HepG2 (cell line): Measurements from ENCODE around the gene EXOC6B. TPM values are rescaled to one million over a fixed set of nuclear protein-coding genes. Genes with fewer than 3 reads are reported as not detected.

ENCODE experiments used
- ASH2L ChIP-seq: fragments of 300-600, 200-600 bp; sonication (generic); IDR thresholded peaks from 2 replicates; pipeline ENCODE4 v1.7.0; 2017; ENCODE audit warnings: low read depth, mild to moderate bottlenecking, moderate library complexity, mixed read lengths, low read length; ENCODE audit not compliant: insufficient read length
- ATF1 ChIP-seq: IDR thresholded peaks from 2 replicates; pipeline ENCODE4 v1.6.1; 2016; ENCODE audit warnings: mild to moderate bottlenecking, control low read depth
- CC2D1A ChIP-seq: sonication (generic); formaldehyde crosslinking; IDR thresholded peaks from 2 replicates; pipeline ENCODE4 v1.8.1; 2023; ENCODE audit warnings: mild to moderate bottlenecking, missing genetic modification reagents
- FOXA3 ChIP-seq: IDR thresholded peaks from 2 replicates; pipeline ENCODE4 v1.6.1; 2016; ENCODE audit warnings: missing genetic modification reagents, missing compliant biosample characterization
- FOXO1 ChIP-seq: sonication (generic); formaldehyde crosslinking; IDR thresholded peaks from 2 replicates; pipeline ENCODE4 v1.4.0; 2020; ENCODE audit warnings: missing genetic modification reagents
- HOXA9 ChIP-seq: sonication (generic); formaldehyde crosslinking; IDR thresholded peaks from 2 replicates; pipeline ENCODE4 v1.8.1; 2022; ENCODE audit warnings: missing genetic modification reagents, mild to moderate bottlenecking, moderate library complexity, borderline replicate concordance
- IKZF1 ChIP-seq: fragments of 450-650 bp; IDR thresholded peaks from 2 replicates; pipeline ENCODE4 v1.7.1; 2016
- KMT2A ChIP-seq: sonication (generic); formaldehyde crosslinking; IDR thresholded peaks from 2 replicates; pipeline ENCODE4 v1.4.0; 2020; ENCODE audit warnings: missing genetic modification reagents
- MTA3 ChIP-seq: sonication (generic); formaldehyde crosslinking; IDR thresholded peaks from 2 replicates; pipeline ENCODE4 v1.4.0; 2020; ENCODE audit warnings: missing genetic modification reagents
- REPIN1 ChIP-seq: sonication (generic); formaldehyde crosslinking; IDR thresholded peaks from 2 replicates; pipeline ENCODE4 v1.8.0; 2022; ENCODE audit warnings: missing genetic modification reagents, low read depth, mild to moderate bottlenecking, borderline replicate concordance
- SRF ChIP-seq: IDR thresholded peaks from 2 replicates; pipeline ENCODE4 v1.6.1; 2011; ENCODE audit warnings: mild to moderate bottlenecking, low read depth, low read length, moderate library complexity
- ZNF12 ChIP-seq: sonication (generic); formaldehyde crosslinking; IDR thresholded peaks from 2 replicates; pipeline ENCODE4 v1.5.0; 2020; ENCODE audit warnings: missing genetic modification reagents
- ZNF333 ChIP-seq: sonication (generic); formaldehyde crosslinking; IDR thresholded peaks from 2 replicates; pipeline ENCODE4 v1.4.0; 2020; ENCODE audit warnings: mild to moderate bottlenecking, missing genetic modification reagents, borderline replicate concordance
- ZNF557 ChIP-seq: sonication (generic); formaldehyde crosslinking; IDR thresholded peaks from 2 replicates; pipeline ENCODE4 v1.4.0; 2020; ENCODE audit warnings: missing genetic modification reagents
- ZNF75D ChIP-seq: sonication (generic); formaldehyde crosslinking; IDR thresholded peaks from 2 replicates; pipeline ENCODE4 v1.8.1; 2023; ENCODE audit warnings: missing genetic modification reagents, mild to moderate bottlenecking, borderline replicate concordance
- ZNF850 ChIP-seq: sonication (generic); formaldehyde crosslinking; conservative IDR thresholded peaks from 2 replicates; pipeline ENCODE4 v1.9.0; 2021; ENCODE audit warnings: mild to moderate bottlenecking, missing genetic modification reagents
- polyA plus RNA-seq, 8 experiments: library from polyadenylated mRNA; depleted of rRNA in 3 of 8; stranded (reverse) in 7 of 8; unstranded in 1 of 8; fragments of >200 nt; fragmentation: Illumina TruSeq in 4 of 8; extraction: Trizol in 4 of 8; gene quantifications; 2 replicates each; pipeline versions ENCODE4 v1.2.1 to v1.2.3, GENCODE V29; 2011 to 2016; ENCODE audit warnings: low read depth in 4 of 8, missing spikeins in 1 of 8, mixed read lengths in 1 of 8; ENCODE audit not compliant: insufficient read depth in 1 of 8
- total RNA-seq, 5 experiments: library from RNA; depleted of rRNA; stranded (reverse); fragments of >200 nt; fragmentation: Illumina TruSeq; extraction: Trizol; gene quantifications; 2 replicates each; pipeline ENCODE4 v1.2.3, GENCODE V29; 2016; ENCODE audit warnings: low read depth in 1 of 5
- TF ChIP-seq, protein P1 (sequence below): sonication (generic); formaldehyde crosslinking; IDR thresholded peaks from 2 replicates; pipeline ENCODE4 v1.4.0; 2020; ENCODE audit warnings: missing genetic modification reagents
- TF ChIP-seq, protein P2 (sequence below): sonication (generic); formaldehyde crosslinking; IDR thresholded peaks from 2 replicates; pipeline ENCODE4 v1.5.1; 2020; ENCODE audit warnings: mild to moderate bottlenecking, missing genetic modification reagents, borderline replicate concordance
- TF ChIP-seq, protein P3 (sequence below): sonication (generic); formaldehyde crosslinking; IDR thresholded peaks from 2 replicates; pipeline ENCODE4 v1.8.0; 2022; ENCODE audit warnings: missing genetic modification reagents, mild to moderate bottlenecking, inconsistent platforms, borderline replicate concordance
- TF ChIP-seq, protein P4 (sequence below): sonication (generic); formaldehyde crosslinking; IDR thresholded peaks from 2 replicates; pipeline ENCODE4 v1.4.0; 2020; ENCODE audit warnings: missing genetic modification reagents

The EXOC6B gene
- total and polyA plus RNA-seq, 2 of the 13 experiments (the other 11 are each of a cell fraction or from before 2014, with no cell fraction given): 9.1 to 15.9 TPM

DNA sequence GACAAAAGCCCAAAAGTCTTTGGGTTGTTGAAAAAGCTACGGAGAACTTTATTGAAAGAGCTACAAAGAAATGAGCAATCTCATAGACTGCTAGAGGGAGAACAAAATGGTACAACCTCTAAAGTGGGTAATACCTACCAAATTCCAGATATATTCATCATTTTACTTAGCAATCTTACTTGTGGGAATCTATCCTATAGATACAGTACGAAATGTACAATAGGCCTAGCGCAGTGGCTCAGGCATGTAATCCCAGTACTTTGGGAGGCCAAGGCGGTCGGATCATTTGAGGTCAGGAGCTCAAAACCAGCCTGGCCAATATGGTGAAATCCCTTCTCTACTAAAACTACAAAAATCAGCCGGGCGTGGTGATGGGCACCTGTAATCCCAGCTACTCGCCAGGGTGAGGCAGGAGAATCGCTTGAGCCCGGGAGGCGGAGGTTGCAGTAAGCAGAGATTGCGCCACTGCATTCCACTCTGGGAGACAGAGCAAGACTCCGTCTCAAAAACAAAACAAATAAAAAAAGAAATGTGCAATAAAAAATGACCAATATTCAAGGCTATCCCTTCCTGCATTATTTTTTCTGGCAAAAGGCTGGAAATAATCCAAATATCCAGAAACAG lies 10.1 kb downstream of the EXOC6B start (continued):
- TF ChIP-seq ZNF850 (CRISPR knock-in tag) (no peak), SRF (no peak), ASH2L (peak; percentile 35), ZNF333 (CRISPR knock-in tag) (no peak), FOXA3 (CRISPR knock-in tag) (peak; percentile 32; the same call in 1 of the 2 replicates), ZNF12 (CRISPR knock-in tag) (peak; percentile 96), FOXO1 (peak; percentile 71), MTA3 (CRISPR knock-in tag) (no peak), ZNF557 (no peak), CC2D1A (CRISPR knock-in tag) (peak; percentile 83; the same call in 1 of the 2 replicates), REPIN1 (CRISPR knock-in tag) (0 out of 2 replicates have a peak, but pooled peaks have one; percentile 34), ATF1 (CRISPR knock-in tag) (no peak), ZNF75D (no peak), KMT2A (CRISPR knock-in tag) (no peak), HOXA9 (CRISPR knock-in tag) (no peak), IKZF1 (no peak)
- TF ChIP-seq, protein P1, sequence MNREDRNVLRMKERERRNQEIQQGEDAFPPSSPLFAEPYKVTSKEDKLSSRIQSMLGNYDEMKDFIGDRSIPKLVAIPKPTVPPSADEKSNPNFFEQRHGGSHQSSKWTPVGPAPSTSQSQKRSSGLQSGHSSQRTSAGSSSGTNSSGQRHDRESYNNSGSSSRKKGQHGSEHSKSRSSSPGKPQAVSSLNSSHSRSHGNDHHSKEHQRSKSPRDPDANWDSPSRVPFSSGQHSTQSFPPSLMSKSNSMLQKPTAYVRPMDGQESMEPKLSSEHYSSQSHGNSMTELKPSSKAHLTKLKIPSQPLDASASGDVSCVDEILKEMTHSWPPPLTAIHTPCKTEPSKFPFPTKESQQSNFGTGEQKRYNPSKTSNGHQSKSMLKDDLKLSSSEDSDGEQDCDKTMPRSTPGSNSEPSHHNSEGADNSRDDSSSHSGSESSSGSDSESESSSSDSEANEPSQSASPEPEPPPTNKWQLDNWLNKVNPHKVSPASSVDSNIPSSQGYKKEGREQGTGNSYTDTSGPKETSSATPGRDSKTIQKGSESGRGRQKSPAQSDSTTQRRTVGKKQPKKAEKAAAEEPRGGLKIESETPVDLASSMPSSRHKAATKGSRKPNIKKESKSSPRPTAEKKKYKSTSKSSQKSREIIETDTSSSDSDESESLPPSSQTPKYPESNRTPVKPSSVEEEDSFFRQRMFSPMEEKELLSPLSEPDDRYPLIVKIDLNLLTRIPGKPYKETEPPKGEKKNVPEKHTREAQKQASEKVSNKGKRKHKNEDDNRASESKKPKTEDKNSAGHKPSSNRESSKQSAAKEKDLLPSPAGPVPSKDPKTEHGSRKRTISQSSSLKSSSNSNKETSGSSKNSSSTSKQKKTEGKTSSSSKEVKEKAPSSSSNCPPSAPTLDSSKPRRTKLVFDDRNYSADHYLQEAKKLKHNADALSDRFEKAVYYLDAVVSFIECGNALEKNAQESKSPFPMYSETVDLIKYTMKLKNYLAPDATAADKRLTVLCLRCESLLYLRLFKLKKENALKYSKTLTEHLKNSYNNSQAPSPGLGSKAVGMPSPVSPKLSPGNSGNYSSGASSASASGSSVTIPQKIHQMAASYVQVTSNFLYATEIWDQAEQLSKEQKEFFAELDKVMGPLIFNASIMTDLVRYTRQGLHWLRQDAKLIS (CRISPR knock-in tag): no peak
- TF ChIP-seq, protein P2, sequence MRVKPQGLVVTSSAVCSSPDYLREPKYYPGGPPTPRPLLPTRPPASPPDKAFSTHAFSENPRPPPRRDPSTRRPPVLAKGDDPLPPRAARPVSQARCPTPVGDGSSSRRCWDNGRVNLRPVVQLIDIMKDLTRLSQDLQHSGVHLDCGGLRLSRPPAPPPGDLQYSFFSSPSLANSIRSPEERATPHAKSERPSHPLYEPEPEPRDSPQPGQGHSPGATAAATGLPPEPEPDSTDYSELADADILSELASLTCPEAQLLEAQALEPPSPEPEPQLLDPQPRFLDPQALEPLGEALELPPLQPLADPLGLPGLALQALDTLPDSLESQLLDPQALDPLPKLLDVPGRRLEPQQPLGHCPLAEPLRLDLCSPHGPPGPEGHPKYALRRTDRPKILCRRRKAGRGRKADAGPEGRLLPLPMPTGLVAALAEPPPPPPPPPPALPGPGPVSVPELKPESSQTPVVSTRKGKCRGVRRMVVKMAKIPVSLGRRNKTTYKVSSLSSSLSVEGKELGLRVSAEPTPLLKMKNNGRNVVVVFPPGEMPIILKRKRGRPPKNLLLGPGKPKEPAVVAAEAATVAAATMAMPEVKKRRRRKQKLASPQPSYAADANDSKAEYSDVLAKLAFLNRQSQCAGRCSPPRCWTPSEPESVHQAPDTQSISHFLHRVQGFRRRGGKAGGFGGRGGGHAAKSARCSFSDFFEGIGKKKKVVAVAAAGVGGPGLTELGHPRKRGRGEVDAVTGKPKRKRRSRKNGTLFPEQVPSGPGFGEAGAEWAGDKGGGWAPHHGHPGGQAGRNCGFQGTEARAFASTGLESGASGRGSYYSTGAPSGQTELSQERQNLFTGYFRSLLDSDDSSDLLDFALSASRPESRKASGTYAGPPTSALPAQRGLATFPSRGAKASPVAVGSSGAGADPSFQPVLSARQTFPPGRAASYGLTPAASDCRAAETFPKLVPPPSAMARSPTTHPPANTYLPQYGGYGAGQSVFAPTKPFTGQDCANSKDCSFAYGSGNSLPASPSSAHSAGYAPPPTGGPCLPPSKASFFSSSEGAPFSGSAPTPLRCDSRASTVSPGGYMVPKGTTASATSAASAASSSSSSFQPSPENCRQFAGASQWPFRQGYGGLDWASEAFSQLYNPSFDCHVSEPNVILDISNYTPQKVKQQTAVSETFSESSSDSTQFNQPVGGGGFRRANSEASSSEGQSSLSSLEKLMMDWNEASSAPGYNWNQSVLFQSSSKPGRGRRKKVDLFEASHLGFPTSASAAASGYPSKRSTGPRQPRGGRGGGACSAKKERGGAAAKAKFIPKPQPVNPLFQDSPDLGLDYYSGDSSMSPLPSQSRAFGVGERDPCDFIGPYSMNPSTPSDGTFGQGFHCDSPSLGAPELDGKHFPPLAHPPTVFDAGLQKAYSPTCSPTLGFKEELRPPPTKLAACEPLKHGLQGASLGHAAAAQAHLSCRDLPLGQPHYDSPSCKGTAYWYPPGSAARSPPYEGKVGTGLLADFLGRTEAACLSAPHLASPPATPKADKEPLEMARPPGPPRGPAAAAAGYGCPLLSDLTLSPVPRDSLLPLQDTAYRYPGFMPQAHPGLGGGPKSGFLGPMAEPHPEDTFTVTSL (CRISPR knock-in tag): no peak
- TF ChIP-seq, protein P3, sequence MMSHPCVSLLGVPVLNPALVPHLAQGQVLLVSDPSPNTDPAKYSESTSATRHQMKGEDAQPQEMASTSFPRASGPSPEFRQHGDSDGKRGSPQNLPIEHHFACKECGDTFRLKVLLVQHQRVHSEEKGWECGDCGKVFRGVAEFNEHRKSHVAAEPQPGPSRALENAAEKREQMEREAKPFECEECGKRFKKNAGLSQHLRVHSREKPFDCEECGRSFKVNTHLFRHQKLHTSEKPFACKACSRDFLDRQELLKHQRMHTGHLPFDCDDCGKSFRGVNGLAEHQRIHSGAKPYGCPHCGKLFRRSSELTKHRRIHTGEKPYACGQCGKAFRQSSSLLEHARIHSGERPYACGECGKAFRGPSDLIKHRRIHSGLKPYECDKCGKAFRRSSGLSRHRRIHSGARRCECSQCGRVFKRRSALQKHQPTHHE: no peak
- TF ChIP-seq, protein P4, sequence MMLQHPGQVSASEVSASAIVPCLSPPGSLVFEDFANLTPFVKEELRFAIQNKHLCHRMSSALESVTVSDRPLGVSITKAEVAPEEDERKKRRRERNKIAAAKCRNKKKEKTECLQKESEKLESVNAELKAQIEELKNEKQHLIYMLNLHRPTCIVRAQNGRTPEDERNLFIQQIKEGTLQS (CRISPR knock-in tag): peak; percentile 38; the same call in 1 of the 2 replicates
